Fibroblast of skin of back (primary cell): ENCODE data around the gene LYRM2.

ENCODE experiments used
- DNase-seq: peaks from one replicate; pipeline ENCODE4 v3.0.0-alpha.2; 2013

Gene LYRM2

DNA sequence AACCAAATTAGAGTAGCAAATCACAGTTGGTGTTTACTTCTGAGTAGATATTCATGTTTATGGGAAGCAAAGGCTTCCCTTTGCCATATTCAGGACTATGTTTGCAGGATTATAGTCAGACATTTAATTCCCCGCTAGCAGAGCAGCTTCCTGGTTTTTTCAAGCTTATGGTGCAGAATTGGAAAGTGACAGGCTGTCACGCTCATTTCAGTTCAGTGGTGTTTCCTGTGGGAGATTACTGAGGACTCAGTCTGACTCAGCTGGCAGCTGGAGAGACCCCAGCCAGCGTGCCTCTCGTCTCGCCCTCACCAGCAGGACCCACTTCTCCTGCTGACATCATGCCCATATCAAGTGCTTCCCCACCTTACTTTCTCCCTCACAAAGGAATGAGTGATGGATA is 85.1 kb downstream of the LYRM2 start:
- no peak for DNase-seq

DNA sequence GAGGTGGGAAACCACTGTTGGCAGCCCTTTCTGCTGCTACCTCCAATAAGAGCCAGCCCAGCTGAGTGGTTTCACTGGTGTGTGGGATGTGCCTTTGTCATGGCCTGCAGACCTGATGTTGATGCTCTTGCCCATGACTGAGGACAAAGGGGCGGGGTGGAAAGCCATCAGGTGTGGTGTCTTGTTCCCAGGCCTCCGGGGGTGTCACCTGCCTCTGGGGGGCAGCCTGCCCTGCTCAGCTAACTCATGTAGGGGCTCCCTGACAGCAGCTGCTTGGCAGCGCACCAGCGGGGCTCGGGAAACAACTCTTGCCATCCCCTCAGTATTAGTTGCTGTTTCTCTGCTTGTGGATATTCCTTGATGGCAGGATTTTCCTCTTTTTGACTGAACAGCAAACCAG is 91.3 kb downstream of the LYRM2 start:
- no peak for DNase-seq

DNA sequence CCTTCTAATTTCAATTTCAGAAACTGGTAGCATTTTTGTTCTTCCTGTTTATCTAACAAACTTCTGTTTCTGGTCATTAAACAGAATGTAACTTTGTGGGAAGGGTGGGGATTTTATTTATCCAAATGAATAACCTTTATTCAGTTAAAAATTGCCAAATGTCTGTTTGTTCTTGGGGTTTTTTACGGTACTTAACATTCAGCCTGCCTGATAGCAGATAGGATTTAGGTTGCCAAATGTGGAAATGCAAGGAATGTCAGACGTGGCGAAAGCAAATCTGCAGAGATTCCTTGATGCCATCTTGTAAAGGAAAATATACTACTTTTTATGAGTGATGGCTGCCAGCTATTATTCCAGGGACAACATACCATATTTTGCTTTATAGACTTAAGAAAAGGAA is 95.7 kb downstream of the LYRM2 start:
- no peak for DNase-seq

DNA sequence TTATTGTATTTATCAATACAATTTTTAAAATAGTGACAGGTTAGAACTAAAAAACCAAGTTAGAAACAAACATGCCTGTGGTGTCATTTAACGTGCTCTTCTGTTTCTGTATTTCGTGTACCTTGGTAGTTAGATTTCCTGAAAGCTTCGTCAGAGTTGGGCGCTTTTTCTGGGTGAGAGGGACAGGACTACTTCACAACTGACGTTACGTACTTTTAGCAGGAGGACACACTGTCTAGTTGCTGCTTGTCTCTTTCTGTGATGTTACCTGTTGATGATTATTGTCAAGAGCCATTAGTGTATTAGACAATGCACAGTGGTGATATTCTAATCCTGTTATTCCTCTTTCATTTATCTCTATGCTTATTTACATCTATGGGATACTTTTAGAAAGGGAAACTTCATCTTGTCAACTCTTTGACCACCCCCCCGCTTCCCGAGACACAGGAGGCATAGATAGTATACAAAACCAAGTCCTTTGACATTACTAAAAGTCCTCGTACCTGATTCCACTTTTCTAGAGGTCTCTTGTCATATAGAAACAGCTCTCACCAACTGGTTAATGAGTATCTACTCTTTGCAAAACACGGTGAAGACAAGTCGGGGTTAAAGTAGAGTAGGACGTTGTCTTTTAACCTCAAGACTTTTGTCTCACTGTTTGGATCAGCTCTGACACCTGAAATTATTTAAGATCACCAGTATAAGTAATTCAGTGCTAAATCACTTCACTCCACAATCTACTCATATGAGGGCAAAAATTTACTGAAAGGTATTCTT is 96.3 kb downstream of the LYRM2 start:
- DNase-seq, result no peak

DNA sequence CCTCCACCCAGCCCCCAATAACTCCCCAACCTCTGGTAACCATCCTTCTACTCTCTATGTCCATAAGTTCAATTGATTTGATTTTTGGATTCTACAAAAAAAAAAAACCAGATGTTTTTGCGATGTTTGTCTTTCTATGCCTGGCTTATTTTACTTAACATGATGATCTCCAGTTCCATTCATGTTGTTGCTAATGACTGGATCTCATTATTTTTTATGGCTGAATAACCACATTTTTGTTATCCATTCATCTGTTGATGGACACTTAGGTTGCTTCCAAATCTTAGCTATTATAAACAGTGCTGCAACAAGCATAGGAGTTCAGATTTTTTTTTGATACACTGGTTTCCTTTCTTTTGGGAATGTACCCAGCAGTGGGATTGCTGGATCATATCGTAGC is 98.8 kb downstream of the LYRM2 start:
- no peak for DNase-seq

DNA sequence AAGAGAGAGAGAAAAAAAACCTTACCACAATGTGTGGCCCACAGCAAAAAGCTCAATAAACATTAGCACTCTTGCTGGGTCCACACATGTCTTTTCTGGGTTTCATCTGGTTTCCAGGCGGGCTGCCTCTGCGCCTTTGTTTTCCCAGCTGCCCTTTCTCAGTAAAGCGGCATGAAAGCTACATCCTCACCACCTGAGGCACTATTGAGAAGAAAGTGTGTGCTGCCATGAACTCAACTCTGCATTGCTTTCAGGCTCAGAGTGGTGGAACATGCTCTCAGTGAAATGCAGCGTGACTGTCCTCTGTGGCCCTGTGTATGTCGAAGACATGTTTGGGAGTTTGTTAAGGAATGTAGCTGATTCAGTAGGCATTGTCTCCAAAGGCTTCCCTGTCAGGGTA is 102.3 kb downstream of the LYRM2 start:
- peak; percentile 27 for DNase-seq

DNA sequence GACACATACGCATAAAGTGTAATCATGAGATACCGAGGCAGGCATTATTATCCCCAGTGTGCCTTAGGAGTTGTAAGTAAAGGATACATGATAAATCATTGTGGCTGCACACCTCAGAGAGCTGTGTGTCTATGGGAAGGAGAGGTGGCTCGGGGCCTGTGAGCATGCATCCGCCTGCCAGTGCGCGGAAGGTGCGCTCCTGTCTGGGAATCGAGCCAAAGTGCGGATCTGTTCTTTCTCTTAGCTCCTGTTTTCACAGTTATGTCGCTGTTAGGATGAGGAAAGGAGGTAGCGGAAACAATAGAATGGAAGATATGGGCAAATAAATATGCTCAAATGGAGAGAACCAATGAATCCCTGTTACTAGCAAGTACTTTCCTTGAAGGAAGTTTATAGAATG is 107.6 kb downstream of the LYRM2 start:
- no peak for DNase-seq

DNA sequence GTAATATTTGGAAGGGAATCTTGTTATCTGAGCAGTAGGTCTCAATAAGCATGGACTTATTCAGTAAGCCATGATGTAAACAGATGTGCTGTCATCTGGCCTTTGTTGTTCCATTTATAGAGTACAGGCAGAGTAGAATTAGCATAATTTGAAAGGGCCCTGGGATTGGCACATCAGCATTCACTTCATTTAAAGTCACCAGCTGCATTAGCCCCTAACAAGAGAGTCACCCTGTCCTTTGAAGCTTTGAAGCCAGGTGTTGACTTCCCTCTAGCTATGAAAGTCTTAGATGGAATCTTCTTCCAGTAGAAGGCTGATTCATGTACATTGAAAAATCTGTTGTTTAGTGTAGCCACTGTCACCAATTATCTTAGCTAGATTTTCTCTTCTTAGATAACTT is 109.7 kb downstream of the LYRM2 start:
- DNase-seq, result no peak

DNA sequence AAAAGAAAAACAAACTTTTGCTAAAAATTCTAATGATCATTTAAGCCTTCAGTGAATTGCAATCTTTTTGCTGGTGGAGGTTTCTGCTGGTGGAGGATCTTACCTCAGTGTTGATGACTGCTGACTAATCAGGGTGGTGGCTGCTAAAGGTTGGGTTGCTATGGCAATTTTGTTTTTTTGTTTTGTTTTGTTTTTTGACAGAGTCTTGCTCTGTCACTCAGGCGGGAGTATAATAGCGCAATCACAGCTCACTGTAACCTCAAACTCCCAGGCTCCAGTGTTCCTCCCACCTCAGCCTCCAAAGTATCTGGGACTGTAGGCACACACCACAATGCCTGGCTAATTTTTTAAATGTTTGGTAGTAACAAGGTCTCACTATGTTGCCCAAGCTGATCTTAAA is 110.9 kb downstream of the LYRM2 start:
- peak; percentile 6 for DNase-seq

DNA sequence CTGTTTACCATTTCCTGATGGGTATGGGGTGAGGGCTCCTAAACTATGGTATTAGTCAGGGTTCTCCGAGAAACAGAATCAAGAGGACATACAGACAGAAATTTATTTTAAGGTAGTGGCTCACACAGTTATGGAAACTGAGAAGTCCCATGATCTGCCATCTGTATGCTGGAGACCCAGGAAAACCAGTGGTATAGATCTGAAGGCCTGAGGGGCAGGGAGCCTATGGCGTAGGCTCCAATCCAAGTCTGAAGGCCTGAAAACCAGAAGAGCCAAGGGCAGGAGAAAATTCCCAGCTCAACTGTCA is 112.0 kb downstream of the LYRM2 start:
- no peak for DNase-seq

DNA sequence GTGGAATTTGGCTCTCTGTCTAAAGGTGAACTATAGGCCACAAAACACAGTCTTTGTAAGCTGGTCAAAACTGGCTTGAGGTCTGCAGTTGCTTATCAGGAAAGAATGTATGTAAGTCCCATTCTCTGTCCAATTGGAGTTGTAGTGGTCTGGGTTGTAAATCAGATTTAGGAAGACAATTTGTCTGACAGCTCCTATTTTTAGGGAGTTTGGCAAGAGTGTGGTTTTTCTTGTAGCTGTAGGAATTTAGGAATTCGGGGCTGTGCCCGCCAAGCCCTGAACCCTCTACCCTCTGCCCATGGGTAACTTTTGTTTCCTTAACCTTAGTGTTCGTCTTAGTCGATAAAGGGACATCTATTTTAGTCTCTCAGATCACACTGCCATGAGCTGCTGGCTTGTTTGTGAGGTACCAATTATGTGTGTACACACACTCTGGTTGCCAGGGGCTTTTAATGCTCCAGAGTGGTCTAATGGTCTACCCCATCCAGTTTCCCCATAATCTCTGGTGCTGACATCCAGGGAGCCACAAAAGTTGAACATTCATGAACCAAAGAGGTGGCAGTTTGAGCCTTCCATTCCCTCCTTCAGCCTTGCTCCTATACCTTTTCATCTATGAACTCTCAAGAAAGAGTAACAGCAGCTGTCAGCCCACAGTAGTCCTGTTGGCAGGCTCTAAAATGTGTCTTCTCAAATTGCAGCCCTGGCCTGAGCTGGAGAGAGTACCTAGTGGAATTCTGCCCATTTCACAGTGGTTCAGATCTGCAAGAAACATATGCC is 112.6 kb downstream of the LYRM2 start:
- DNase-seq, result no peak

DNA sequence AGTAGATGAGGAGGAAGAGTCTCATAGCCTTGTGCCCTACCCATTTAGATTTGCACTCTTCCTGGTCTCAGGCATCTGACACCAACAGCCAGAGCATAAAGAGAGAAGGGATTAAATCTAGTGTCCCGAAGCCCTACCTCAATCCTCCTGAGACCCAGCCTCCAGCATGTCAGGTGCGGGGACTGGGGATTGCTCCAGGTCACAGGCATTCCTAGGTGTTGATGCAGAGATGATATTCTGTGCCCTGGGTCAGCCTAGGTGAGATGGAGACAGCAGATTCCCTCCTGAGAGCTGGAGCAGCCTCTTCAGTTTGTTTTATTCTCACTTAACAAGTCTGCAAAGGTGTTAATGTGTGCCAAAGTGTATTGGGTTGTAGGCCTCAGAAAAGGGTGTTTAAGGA is 115.8 kb downstream of the LYRM2 start:
- DNase-seq, result no peak

DNA sequence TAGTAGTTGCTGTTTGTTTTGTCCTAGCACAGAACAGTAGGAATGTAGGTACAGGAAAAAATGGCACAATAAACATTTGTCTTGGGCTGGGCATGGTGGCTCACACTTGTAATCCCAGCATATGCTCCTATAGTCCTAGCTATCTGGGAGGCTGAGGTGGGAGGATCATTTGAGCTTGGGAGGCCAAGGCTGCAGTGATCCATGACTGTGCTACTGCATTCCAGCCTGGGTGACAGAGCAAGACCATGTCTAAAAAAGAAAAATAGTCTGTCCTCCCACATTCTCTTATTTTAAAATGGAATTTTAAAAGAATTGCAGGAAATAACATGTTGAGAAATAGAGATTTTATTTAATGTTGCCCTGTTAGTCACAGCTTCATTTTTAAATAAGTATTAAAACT is 117.8 kb downstream of the LYRM2 start:
- DNase-seq, result no peak

DNA sequence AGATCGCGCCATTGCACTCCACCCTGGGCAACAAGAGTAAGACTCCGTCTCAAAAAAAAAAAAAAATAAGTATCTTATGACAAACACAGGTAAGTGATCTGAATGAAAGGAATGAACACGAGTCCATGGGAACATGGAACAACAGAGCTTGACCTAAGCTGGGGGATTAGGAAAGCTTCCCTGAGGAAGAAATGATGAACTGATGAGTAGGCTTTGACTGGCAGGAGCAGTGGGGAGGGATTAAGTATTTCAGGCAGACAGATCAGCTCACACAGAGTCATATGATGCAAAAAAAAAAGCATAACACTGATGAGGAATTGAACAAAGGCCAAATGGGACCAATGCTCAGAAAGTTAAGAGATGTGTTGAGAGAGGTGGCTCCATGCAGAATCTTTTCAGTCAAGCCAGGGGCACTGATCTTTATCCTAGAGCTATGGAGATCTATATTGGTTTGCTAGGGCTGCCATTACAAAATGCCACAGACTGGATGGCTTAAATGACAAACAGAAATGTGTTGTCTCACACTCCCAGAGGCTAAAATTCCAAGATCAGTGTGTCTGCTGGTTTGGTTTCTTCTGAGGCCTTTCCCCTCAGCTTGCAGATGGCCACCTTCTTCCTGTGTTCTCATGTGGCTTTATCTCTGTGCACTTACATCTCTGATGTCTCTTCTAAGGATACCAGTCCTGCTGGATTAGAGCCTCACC is 120.0 kb downstream of the LYRM2 start:
- no peak for DNase-seq
